HG03135 (cell line): ENCODE results near the gene ITGB3BP.
"Not testable (repeated sequence)": the region's sequence is repeated elsewhere in the genome, so short reads cannot be mapped to it uniquely, and the experiment has no call there.

ENCODE experiments used
- ATAC-seq: cut with Tn5 transposase; IDR thresholded peaks from one replicate; pipeline ENCODE4 v1.9.1; 2021; ENCODE audit warnings: mild to moderate bottlenecking, moderate library complexity; ENCODE audit not compliant: unreplicated experiment

The ITGB3BP gene

GRCh38 chr1:63509718-63510117 is 13.3 kb downstream of the ITGB3BP start:
- no peak for ATAC-seq

GRCh38 chr1:63506782-63507181 is 16.2 kb downstream of the ITGB3BP start:
- no peak for ATAC-seq

DNA sequence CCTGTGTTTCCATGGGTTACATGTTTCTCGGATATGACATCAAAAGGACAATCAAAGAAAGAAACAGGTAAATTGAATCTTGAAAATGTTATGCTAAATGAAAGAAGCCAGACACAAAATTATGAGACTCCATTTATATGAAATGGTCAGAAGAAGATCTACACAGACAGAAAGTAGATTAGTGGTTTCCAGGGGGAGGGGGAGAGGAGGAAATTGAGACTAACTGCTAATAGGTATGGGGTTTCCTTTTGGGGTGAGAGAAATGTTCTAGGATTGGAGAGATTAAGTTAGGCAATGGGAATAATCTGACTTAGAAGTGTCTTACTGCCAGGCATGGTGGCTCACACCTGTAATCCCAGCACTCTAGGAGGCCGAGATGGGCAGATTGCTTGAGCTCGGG is 21.8 kb downstream of the ITGB3BP start:
- no peak for ATAC-seq

DNA sequence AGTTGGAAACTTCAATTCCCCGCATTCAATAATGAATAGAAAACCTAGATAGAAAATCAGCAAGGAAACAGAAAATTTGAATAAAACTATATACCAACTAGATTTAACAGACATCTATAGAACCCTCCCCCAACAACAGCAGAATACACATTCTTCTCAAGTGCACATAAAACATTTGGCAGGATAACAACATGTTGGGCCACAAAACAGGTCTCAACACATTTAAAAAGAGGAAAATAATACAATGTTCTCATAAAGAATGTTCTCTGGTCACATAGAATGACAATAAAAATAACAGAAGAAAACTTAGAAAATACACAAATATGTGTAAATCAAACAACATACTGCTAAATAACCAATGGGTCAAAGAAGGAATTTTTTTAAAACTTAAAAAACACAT is 24.9 kb downstream of the ITGB3BP start:
- ATAC-seq = no peak

- no peak for ATAC-seq
These were observed 25.4 kb downstream of the ITGB3BP start for GRCh38 chr1:63497577-63497976.

- no peak for ATAC-seq
These were observed 35.5 kb downstream of the ITGB3BP start for GRCh38 chr1:63487336-63488065.

DNA sequence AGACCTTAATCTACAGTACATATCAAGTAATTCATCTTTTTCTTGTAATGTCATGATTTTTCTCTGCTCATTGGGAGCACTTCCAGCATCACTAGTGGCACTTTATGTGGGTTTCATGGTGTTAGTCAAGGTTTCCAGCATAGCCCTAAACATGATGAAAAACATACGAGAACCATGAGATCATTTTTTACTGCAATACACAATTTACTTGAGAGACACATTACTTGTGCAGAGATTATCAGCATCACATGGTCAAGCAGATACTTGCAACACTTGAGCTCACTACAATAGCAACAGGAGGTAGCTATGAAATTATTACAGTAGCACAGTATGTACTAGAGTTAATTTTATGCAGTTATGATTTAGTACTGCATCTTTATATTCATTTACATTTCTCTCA is 36.4 kb downstream of the ITGB3BP start:
- no peak for ATAC-seq

DNA sequence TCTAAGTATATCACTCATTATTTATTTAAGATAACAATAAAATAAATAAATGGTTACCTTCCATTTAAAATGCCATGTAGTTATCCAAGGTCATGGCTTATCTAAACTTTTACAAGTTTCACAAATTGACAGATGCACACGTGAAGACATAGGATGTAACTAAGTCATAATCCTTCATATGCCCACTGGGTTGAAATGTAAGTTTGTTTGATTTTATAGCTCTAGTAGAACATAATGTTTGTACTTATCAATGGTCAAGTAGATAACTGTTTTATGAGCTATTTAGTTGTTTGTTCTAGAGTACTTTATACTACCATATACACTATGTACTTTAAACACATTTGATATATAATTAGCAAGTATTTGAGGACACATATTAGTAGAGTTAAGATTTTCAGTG is 43.0 kb downstream of the ITGB3BP start:
- no peak for ATAC-seq

DNA sequence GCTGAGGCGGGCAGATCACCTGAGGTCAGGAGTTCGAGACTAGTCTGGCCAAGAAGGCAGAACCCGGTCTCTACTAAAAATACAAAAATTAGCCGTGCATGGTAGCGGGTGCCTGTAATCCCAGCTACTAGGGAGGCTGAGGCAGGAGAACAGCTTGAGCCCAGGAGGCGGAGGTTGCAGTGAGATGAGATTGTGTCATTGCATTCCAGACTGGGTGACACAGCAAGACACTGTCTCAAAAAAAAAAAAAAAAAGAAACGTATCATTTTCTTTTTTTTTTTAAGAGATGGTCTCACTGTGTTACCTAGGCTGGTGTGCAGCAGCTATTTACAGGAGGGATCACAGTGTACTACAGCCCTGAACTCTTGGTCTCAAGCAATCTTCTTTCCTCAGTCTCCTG is 47.3 kb downstream of the ITGB3BP start:
- ATAC-seq = no peak

GRCh38 chr1:63468683-63469082 is 54.3 kb downstream of the ITGB3BP start:
- not testable (repeated sequence) for ATAC-seq

GRCh38 chr1:63466759-63467158 is 56.3 kb downstream of the ITGB3BP start:
- ATAC-seq = no peak

DNA sequence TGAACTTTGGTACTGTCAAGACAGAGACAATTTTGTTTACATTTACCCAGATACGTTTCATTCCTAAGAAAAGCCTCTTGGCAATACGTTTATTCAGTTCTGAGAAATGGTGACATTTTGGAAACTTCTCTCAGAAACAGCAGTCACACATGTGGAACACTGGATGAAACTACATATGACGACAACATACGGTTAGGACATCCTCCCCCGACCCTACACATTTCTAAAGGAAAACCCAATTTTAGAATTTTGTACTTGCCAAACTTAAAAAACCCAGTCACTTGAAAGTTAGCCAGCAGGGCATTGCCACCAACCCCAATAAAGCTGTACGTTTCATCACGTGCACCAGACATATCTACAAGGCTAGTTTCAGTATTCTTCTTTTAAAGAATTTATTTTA is 56.8 kb downstream of the ITGB3BP start:
- ATAC-seq = no peak

- no peak for ATAC-seq
These were observed 59.8 kb downstream of the ITGB3BP start for GRCh38 chr1:63463248-63463647.

DNA sequence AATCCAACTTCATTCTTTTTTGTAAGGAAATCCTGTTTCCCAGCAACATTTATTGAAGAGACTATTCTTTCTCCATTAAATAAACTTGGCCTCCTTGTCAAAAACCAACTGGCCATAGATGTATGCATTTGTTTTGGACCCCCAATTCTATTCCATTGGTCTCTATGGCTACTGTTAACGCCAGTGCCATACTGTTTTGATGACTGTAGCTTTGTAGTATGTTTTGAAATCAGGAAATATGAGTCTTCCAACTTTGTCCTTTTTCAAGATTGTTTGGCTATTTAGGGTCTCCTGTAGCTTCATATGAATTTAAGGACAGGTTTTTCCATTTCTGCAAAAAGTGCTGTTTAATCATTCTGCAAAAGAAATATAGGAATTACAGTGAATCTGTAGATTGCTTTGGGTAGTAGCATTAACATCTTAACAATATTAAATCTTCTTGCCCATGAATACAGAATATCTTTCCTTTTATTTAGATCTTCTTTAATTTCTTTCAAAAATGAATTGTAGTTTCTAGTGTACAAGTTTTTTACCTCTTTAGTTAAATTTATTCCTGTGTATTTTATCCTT is 61.3 kb downstream of the ITGB3BP start:
- no peak for ATAC-seq

- ATAC-seq = no peak
These were observed 64.3 kb downstream of the ITGB3BP start for GRCh38 chr1:63458750-63459149.

DNA sequence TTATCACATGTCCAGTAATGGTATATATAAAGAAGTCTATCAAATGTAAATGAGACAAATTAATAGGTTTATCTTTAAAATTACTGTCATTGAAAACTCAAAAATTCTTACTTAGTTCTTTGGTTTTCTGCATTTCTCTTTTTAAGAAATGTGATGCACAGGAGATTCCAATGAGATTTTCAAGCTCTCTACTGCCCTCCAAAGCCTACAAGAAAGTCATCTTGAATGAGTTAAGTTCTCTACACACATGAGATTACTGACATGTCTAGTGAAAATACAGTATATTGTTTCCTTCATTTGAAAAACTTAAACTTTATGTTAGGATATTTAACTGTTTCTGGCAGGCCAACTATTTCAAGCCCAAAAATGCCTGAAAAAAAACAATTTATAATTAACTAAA is 68.8 kb downstream of the ITGB3BP start:
- no peak for ATAC-seq

DNA sequence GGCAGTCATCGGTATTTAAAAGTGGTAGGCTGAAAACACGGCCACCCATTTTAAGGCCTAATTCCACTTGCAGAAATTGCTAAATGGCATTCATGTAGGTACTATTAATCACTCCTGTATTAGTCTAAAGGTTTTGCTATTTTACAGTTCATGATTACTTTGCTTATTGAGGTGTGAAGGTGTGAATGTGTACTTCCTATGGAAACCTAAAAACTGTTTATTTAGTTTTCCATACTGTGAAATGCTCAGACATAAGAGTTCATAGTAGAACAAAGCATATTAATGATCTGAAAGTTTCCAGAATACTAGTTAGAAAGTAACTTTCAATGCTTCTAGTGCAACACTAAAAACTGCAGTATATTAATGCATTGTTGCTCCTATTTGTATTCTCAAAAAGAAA is 69.8 kb downstream of the ITGB3BP start:
- no peak for ATAC-seq

GRCh38 chr1:63450416-63450815 is 72.6 kb downstream of the ITGB3BP start:
- no peak for ATAC-seq

DNA sequence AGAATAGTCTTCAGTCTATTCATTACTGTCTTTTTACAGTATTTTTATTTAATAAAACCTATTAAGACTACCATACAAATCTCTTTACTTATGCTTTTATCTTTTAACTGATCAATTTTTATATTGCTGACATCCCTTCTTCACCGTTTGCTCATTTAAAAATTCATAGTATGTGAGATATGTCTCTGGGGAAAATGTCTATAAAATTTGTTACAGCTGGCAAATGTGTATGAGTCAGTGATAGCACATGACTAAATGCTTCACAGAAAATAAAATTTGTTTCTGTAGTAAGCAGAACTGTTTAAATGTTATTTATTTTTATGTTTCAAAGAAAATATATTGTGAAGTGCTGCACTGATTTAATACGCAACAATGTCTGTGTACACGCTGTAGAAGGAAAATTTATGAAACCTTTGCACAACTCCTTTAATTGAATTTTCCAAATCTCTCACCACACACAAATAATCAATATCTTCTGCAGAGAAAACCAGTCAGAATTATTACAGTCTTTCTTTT is 74.2 kb downstream of the ITGB3BP start:
- no peak for ATAC-seq

DNA sequence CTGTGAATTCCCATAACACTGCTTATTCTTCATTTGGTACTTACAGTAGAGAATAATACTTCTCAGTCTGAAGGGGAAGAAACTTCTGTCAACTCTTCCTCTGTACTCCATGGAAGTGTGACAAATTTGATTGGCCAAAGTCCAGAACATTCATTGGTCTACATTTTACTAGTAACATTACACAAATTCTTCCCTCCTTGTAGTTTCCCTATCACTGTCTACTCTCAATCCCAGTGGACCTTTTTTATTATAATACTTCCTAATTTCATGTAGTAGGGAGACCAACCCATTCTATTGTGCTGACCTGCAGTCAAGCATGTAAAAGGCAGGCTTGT is 80.9 kb downstream of the ITGB3BP start:
- peak; percentile 7 for ATAC-seq

DNA sequence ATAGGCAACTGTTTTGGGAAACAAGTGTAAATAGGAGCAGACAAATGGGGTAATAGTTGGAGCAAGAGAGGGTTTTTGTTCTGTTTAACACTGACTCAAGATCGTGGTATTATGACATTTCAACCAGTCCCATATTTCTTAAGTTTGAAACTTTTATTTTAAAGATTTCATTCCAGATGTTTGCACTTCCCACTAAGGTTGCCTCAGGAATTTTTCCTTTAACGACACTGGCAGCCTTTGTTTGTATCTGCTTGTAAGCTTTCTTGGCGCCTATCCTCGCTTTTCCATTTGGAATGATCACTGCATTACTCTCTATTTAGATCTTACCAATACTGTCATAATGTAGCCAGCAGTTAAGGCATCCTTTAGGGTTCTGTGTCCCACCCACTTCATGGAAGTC is 87.9 kb downstream of the ITGB3BP start:
- ATAC-seq = no peak

- ATAC-seq = no peak
These were observed 93.7 kb downstream of the ITGB3BP start for GRCh38 chr1:63429281-63429680.

DNA sequence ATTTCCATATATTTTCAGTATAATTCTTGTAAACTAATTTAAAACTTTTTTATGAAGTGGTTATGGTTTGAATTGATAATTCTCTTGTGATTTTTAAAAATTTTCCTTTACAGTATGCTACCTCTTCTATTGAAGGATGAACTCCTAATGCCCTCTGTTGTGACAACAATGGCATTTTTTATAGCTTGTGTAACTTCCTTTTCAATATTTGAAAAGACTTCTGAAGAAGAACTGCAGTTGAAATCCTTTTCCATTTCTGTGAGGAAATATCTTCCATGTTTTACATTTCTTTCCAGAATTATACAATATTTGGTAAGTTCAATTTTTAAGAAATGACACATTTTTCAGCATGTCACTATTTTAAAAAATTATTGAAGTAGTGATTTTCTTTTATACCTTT is 94.2 kb downstream of the ITGB3BP start:
- no peak for ATAC-seq
